GM18873 (cell line): ENCODE measurements around the gene TMEM207.
A peak's percentile ranks its signal among the peaks of the same experiment; 100 is the strongest.

Experiments used
- ATAC-seq: cut with Tn5 transposase; IDR thresholded peaks from one replicate; pipeline ENCODE4 v1.9.1; 2021; ENCODE audit warnings: mild to moderate bottlenecking, moderate library complexity, moderate number of reproducible peaks; ENCODE audit not compliant: unreplicated experiment, low FRiP score

Gene TMEM207

DNA sequence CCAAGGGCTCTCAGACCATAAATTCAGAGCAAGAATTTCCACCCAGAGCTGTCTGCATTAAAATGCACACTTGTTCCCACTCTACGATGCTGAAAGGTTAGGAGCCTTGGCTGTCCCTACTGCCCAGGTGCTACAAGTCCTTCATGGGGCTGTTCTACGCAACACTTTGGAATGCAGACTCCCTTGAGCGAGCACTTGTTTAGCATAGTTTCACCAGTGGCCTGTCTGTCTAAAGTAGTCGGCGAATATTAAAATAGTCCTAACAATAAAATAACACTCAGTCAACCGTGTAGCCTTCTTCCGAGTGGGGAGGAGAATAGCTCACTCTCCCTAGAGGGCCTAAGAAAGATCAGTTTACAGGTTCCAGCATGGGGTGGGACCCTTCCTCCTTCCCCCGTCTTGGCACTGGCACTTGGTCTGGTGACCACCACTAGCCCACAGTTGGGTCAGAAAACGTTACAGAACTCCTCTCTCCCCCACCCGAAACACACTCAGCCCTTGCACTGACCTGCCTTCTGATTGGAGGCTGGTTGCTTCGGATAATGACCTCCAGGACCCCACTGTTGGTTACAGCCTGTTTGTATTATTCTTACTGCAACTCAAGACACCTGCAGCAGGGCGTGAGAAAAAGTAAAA lies 62.0 kb downstream of the TMEM207 start, which contains the start of gene CLDN16:
TSS of gene CLDN16 (plus strand) at position 586 of the 636 bp plus-strand sequence. CDS start 167 bp downstream, outside the sequence.
- no peak for ATAC-seq

DNA sequence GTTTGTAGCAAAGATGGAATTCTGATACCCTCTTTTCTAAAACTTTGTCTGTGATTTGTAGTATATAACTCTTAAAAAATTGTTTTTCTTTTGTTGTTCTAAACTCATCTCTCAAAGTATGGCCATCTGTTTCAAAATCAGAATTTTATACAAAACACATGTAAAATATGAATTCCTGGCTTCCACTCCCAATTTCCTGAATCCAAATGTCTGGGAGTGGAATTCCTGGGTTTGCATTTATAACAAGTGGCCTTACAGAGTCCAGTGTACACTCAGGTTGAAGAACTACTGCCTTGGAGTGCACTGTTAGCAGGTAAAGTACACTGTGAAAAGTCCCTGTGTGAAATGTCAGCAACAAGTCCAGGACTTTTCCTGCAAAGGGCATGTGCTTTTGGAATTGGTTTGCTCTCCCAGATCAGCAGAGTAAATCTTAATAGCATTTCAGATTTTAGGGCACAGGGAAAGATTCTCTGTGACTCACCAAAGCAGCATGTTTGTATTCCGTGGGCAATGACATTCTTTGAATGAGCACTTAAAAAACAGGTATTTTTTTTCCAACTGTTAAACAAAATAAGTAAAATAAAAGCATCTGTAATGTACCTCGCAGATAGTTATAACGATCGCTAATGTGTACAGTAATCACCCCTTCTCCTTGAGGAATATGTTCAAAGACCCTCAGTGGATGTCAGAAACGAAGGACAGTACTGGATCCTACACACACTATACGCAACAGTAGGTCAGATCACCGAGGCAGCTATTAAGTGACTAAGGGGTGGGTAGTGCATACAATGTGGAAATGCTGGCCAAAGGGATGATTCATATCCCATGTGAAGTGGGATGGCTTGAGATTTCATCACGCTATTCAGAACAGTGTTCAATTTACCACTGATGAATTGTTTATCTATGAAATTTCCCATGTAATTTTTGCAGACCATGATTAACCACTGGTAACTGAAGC lies 63.7 kb downstream of the TMEM207 start:
- no peak for ATAC-seq

DNA sequence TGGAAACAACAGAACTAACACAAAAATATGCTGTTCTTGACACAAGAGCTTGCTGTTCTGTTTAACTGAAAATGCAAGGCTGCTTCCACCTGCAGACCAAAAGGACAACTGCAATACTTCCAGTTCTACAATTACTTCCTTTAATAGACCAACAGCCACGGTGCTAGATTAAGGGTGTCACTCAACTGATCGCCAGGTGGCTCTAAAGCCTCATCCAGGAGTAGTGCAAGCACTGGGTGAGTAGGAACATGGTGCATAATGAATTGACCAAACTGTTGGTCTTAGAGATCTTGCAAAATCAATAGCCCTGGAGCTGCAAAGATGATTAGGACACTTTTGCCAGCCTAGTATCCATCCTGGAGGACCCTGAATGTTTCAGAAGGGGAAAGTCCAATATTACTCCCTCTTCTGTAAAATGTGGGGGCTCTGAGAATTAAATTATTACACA lies 65.4 kb downstream of the TMEM207 start:
- ATAC-seq = peak; percentile 91

DNA sequence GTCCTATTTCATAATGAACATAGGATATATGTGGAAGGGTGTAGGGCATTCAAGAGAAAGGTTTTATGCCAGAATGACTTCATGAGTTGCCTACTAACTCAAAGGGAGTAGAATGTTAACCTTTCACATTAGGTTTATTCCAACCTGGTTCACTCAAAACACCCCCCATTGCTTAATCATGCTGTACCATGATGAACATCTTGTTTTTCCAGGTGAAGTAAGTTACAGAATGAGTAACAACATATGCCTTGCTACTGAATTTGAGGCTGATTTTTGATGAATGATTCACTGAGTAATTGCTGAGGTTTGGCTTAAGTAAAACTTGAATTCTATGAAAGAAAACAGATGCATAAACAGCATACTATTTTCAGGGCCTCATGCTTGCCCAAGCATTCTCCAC lies 67.6 kb downstream of the TMEM207 start:
- ATAC-seq = no peak

DNA sequence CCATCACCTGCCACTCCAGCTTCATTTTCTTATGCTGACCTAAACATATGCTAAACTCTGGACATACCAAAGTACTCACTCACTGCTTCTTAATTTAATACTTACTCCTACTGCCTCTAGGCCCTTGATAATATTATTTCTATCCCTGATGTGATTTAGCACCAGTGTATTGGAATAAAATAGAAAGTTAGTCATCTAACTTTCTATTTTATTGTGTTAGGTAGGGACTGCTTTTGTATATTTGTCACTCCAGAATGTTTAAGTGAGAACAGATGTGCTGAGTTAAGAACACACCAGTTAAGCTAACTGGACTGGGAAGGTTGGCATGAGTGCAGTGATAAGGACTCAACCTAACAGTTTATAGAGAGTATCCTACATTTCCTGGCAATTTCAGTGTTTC lies 68.3 kb downstream of the TMEM207 start:
- ATAC-seq = no peak

DNA sequence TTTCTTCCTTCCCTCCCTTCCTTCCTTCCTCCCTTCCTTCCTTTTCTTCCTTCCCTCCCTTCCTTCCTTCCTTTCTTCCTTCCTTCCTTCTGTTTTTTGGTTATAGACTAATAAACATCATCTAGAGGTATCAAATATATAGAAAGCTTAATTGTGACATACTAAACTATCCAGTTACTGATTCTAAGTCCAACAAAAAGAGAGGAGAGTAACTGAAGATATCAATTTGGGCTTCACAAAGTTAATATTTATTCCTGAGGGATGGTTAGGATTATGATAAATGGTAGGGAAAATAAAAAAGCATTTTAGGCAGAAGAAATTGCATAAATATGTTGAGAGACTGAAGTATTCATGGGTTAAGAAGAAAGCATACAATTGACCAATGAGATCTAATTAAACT lies 69.5 kb downstream of the TMEM207 start:
- ATAC-seq = no peak
